Kidney (tissue), 14 donors: ENCODE data around the gene COLEC12. TPM values are rescaled to one million over a fixed set of nuclear protein-coding genes. Genes with fewer than 3 reads are reported as not detected.

Source experiments
- DNase-seq, 5 donors: peaks; one replicate each; pipeline ENCODE4 v3.0.0-alpha.2; 2013 to 2020
- FAIRE-seq: peaks from 2 replicates; lab custom pipeline; 2012; peaks lifted over from hg19 to GRCh38; lab: Jason Lieb, UNC
- H3K27ac ChIP-seq, 2 donors: one replicate each; pipeline ENCODE4 v1.7.0; 2013; ENCODE audit warnings: low read depth in 2 of 2, low read length in 2 of 2, inconsistent platforms in 1 of 2
- H3K27me3 ChIP-seq: one replicate; pipeline ENCODE4 v1.7.1; 2013; ENCODE audit warnings: low read length, inconsistent platforms; ENCODE audit not compliant: control insufficient read depth, insufficient read depth
- H3K36me3 ChIP-seq, 3 donors: one replicate each; pipeline versions ENCODE4 v1.7.0 to v1.7.1; 2013; ENCODE audit warnings: low read length in 3 of 3, control low read depth in 1 of 3, inconsistent platforms in 1 of 3; ENCODE audit not compliant: insufficient read depth in 3 of 3, control insufficient read depth in 2 of 3
- H3K4me1 ChIP-seq, 3 donors: one replicate each; pipeline versions ENCODE4 v1.7.0 to v1.7.1; 2013; ENCODE audit warnings: low read length in 3 of 3, inconsistent platforms in 1 of 3, low read depth in 1 of 3; ENCODE audit not compliant: control insufficient read depth in 2 of 3, insufficient read depth in 2 of 3
- H3K4me3 ChIP-seq, 3 donors: one replicate each; pipeline versions ENCODE4 v1.7.0 to v1.8.1; 2013; ENCODE audit warnings: low read length in 3 of 3, control low read depth in 1 of 3, inconsistent platforms in 1 of 3
- H3K9ac ChIP-seq, 3 donors: one replicate each; pipeline versions ENCODE4 v1.7.0 to v1.7.1; 2013; ENCODE audit warnings: low read length in 3 of 3, control low read depth in 1 of 3, inconsistent platforms in 1 of 3
- H3K9me3 ChIP-seq, 3 donors: one replicate each; pipeline versions ENCODE4 v1.7.0 to v1.7.1; 2013; ENCODE audit warnings: low read length in 3 of 3, control low read depth in 1 of 3, inconsistent platforms in 1 of 3; ENCODE audit not compliant: control insufficient read depth in 2 of 3, insufficient read depth in 1 of 3
- CTCF ChIP-seq: IDR thresholded peaks from 3 replicates; pipeline ENCODE4 v1.5.1; 2012; ENCODE audit warnings: mild to moderate bottlenecking, moderate library complexity, borderline replicate concordance; ENCODE audit not compliant: insufficient read depth; ENCODE audit errors: extremely low read depth
- intact Hi-C: fragments of 100-400 bp; cut with DNase I; formaldehyde crosslinking; loops from one replicate; pipeline ENCODE4 v1.11.1; 2022
- polyA plus RNA-seq: library from polyadenylated mRNA; stranded (reverse); fragments of 350-450 nt; fragmentation: Illumina TruSeq; extraction: RNeasy Lipid Tissue Mini Kit (QIAGEN cat#74804); gene quantifications from one replicate; pipeline ENCODE4 v1.2.3, GENCODE V29; 2014; ENCODE audit warnings: low read depth, low replicate concordance; ENCODE audit not compliant: insufficient read depth
- total RNA-seq: library from RNA; stranded (reverse); fragmentation: NEBNext Ultra II Directional; extraction: Animal tissue kit (Norgen Biotek cat#: 25700); gene quantifications from one replicate; pipeline ENCODE4 v1.2.1, GENCODE V29; 2021
- donor health status: control.
- donor health status: control.
- donor health status: control.
- donor health status: control.
- donor health status: control.
- donor health status: DM: yes; HTN: yes; CAD: no.
- donor health status: Normal renal cell carcinoma (clear cell type).

COLEC12 gene
- total and polyA plus RNA-seq, 2 donors from 2014 or later: 1.3 to 7.4 TPM

- no peak overlapping the region for H3K4me3 ChIP-seq
- H3K36me3 ChIP-seq: no peaks in the 10 kb centered on the region
- no peak overlapping the region for H3K9ac ChIP-seq
- H3K4me1 ChIP-seq: no peaks in the 10 kb centered on the region
- TF ChIP-seq CTCF: no peak
- intact Hi-C loops: no loop called here
- no peaks in the 10 kb centered on the region for H3K9me3 ChIP-seq
- FAIRE-seq (no peak), DNase-seq (no peak)
- no peak overlapping the region for H3K27ac ChIP-seq
- no peaks in the 10 kb centered on the region for H3K27me3 ChIP-seq
Observed at GRCh38 chr18:506264-506663, 5.8 kb upstream of the COLEC12 start.

GRCh38 chr18:505483-506122 lies 5.1 kb upstream of the COLEC12 start:
- no peak overlapping the region for H3K9ac ChIP-seq
- intact Hi-C loops: no loop called here
- H3K27ac ChIP-seq: no peak overlapping the region
- no peaks in the 10 kb centered on the region for H3K27me3 ChIP-seq
- no peak for FAIRE-seq
- H3K36me3 ChIP-seq: no peaks in the 10 kb centered on the region
- H3K9me3 ChIP-seq: no peaks in the 10 kb centered on the region
- no peaks in the 10 kb centered on the region for H3K4me1 ChIP-seq
- TF ChIP-seq CTCF: no peak
- no peak overlapping the region for H3K4me3 ChIP-seq
- DNase-seq: no peak

- H3K27ac ChIP-seq: no peak overlapping the region
- no peak for TF ChIP-seq CTCF
- peaks cover 0 to 3% (median 0%) of the 10 kb centered on the region in 3 donors for H3K4me1 ChIP-seq
- H3K4me3 ChIP-seq: peak overlapping the region in 1 of 3 donors; percentile 4
- intact Hi-C loops: no loop called here
- H3K27me3 ChIP-seq: peaks cover 5% of the 10 kb centered on the region
- H3K36me3 ChIP-seq: no peaks in the 10 kb centered on the region
- no peak for DNase-seq
- no peak overlapping the region for H3K9ac ChIP-seq
- FAIRE-seq: no peak
- H3K9me3 ChIP-seq: no peaks in the 10 kb centered on the region
Observed at GRCh38 chr18:501406-501714, 859 bp upstream of the COLEC12 start.
